GM12801 (cell line): ENCODE data around the gene DBX2.

Source experiments
- TF ChIP-seq, protein P1 (sequence below): IDR thresholded peaks from one replicate; pipeline ENCODE4 v1.5.1; 2011; ENCODE audit warnings: control low read depth; ENCODE audit not compliant: insufficient read length; ENCODE audit errors: extremely low read depth

Gene DBX2

DNA sequence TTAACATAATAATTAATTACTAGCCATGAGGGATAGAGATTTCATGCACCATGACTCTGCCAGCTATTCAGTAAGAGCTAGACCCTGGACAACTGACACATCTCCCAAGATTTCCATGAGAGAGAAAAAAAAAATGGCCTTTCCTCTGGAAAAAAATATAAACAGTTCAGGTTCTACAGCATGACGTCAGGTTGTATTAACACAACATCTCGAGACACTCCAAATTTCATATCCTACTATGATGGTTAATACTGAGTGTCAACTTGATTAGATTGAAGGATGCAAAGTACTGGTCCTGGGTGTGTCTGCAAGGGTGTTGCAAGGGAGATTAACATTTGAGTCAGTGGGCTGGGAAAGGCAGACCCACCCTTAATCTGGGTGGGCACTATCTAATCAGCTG, 11.1 kb downstream of the DBX2 start:
- TF ChIP-seq, protein P1, sequence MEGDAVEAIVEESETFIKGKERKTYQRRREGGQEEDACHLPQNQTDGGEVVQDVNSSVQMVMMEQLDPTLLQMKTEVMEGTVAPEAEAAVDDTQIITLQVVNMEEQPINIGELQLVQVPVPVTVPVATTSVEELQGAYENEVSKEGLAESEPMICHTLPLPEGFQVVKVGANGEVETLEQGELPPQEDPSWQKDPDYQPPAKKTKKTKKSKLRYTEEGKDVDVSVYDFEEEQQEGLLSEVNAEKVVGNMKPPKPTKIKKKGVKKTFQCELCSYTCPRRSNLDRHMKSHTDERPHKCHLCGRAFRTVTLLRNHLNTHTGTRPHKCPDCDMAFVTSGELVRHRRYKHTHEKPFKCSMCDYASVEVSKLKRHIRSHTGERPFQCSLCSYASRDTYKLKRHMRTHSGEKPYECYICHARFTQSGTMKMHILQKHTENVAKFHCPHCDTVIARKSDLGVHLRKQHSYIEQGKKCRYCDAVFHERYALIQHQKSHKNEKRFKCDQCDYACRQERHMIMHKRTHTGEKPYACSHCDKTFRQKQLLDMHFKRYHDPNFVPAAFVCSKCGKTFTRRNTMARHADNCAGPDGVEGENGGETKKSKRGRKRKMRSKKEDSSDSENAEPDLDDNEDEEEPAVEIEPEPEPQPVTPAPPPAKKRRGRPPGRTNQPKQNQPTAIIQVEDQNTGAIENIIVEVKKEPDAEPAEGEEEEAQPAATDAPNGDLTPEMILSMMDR, result no peak

DNA sequence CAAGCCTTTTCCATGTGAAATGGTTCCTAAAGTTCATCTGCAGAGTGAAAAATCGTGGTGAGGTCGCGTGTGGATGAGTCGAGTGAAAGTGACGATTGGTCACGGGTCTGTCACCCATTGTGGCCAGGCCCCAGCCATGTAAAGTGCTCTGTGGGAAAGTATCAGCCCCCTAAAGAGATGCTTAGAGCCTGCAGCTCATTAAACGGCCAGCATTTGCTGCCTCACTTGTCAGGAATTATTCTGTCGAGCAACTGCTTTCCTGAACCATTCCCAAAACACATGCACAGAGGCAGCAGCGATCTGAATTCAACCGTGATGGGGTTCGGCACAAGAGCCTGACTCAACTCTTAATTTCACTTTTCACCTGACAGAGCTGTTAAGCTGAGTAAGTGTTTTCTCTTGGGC, 16.0 kb downstream of the DBX2 start:
- TF ChIP-seq, protein P1, result no peak

DNA sequence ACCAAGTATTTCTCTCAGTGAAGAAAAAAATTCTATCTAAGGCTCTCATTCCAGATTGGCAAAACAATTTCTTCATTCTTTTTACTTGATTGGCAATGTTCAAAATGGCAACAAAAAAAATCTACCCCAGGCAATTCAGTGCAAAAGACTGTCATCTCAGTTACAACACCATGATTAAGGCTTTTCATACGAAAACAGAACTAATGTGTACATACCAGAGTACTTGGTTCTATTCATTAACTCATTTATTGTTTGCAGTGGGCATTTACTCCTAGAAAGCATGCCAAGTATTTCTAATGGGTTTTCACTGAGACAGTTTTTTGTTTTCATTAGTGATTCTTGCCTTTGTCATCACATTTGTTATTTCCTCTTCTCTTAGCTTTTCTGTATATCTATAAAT, 33.0 kb downstream of the DBX2 start:
- TF ChIP-seq, protein P1, result no peak

DNA sequence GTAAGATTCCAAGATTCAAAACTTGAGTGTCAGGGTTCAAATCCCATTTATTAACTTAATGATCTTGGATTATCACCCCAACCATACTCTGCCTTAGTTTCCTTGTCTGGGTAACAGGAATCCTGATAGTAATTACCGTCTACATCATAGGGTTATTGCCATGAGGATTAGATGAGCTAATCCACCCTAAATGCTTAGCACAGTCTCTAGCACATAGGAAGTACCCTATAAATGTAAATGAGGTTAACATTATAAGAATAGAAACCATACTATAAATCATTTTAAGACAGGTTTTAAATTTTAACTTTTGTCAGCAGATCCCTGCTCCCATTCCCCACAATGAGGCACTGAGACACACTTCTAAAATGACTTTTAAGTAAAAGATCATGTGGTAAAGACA, 36.5 kb downstream of the DBX2 start:
- TF ChIP-seq, protein P1, result no peak

DNA sequence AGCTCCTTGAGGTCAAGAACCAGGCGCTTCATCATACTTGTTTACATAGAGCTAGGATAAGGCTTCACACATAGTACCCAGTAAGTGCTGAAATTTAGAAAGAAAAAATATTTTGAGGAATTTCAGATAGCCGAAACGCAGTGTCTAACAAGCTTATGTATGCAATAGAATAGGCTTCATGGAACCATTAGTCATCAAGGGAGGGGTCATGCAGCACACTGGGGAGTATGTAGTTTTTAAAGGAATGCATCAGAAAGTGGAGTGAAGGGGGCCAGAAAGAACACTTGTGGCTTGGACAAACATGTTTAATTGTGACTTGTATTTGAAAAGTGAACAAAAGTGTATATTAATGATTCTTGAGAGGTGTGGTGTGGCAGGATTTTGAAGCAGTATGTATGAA, 38.1 kb downstream of the DBX2 start:
- TF ChIP-seq, protein P1, result no peak

DNA sequence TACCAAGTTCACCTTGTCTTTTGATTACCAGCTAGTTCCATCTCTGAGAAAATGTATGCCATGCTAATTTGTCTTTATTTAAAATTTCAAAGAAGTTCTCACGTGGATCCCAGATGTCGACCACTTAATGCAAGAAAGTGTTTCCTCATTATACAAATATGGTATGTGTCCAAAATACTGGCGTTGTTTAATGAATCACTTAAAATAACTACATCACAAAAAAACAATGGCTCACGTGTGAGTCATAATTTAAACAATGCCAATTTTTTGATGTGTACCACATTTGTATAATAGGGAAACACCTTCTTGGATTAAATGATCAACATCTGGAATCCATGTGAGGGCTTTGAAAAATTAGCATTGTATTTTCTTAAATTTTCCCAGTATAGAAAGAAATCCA, 40.8 kb downstream of the DBX2 start:
- TF ChIP-seq, protein P1, result no peak

DNA sequence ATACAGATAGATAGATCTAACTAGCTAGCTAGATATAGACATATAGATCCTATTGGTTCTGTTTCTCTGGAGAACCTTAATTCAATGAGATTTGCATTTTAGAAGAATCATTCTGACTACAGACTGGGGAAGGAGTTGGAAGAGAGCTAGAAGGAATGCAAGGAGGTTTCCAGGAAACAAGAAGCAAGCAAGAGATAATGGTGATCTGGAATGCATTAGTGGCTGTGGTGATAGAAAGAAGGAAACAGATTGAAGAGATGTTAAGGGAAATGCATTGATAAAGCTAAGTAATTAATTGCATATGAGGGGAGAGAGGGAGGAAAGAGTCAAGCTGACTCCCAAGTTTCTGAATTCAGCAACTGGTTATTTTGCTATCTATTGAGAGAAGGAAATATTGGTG, 42.7 kb downstream of the DBX2 start:
- TF ChIP-seq, protein P1, result no peak

DNA sequence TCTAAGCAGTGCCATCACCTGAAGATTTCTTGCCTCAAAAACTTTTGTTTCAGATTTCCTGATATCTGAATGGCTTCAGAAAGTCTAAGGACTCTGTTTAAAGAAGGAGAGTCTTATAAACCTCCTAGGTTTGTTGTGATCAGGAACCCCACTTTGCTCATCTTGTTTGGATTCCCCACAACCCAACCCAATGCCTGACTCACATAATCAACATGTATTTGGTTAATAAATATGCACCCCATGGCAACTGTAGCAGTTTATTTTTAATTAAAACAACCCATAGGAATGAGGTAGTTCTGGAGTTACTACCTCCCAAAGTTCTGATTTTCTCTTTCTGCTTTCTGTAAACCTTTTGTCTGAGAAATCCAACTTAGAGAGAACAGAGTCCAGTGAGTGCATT, 51.5 kb downstream of the DBX2 start:
- TF ChIP-seq, protein P1, result no peak
